PC-9 (cell line): ENCODE results near the gene KRT35. TPM values are rescaled to one million over a fixed set of nuclear protein-coding genes. Genes with fewer than 3 reads are reported as not detected.

Source experiments
- BruUV-seq: library from RNA; stranded (reverse); fragments of 400-500 nt; replicated peaks from 2 replicates; lab custom pipeline; 2021; lab: Mats Ljungman, UMichigan
- CTCF ChIA-PET: fragments of 300-600 bp; sonication (Branson Sonifier 250); formaldehyde crosslinking; loops from one replicate; lab custom pipeline; 2022; ENCODE audit warnings: antibody characterized with exemption; lab: Charles Lee
- POLR2A ChIA-PET: fragments of 300-600 bp; sonication (Branson Sonifier 250); formaldehyde crosslinking; loops from one replicate; lab custom pipeline; 2022; ENCODE audit warnings: antibody characterized with exemption; ENCODE audit not compliant: unreplicated experiment; lab: Charles Lee
- DNase-seq, 2 experiments: peaks; one replicate each; pipeline versions ENCODE4 v3.0.0 to v3.0.0-alpha.2; 2015 to 2022; ENCODE audit warnings: mixed read lengths in 1 of 2
- H2AFZ ChIP-seq: fragments of 200-600 bp; sonication (generic); 2 replicates; pipeline ENCODE4 v1.8.1; 2017; ENCODE audit warnings: antibody characterized with exemption
- H3F3A ChIP-seq: fragments of 200-600 bp; sonication (generic); 2 replicates; pipeline ENCODE4 v1.8.1; 2017; ENCODE audit warnings: antibody characterized with exemption, mild to moderate bottlenecking, low read depth; ENCODE audit not compliant: insufficient read depth
- H3K27ac ChIP-seq: fragments of 200-600 bp; sonication (generic); 2 replicates; pipeline ENCODE4 v1.6.1; 2016; ENCODE audit warnings: mixed run types
- H3K27me3 ChIP-seq: fragments of 200-600 bp; sonication (generic); 2 replicates; pipeline ENCODE4 v1.6.1; 2016; ENCODE audit warnings: low read depth, mixed run types; ENCODE audit not compliant: insufficient read depth
- H3K36me3 ChIP-seq: fragments of 200-600 bp; sonication (generic); 2 replicates; pipeline ENCODE4 v1.6.1; 2016; ENCODE audit warnings: low read depth, mixed run types
- H3K4me1 ChIP-seq: fragments of 200-600 bp; sonication (generic); replicated peaks from 2 replicates; pipeline ENCODE4 v1.6.1; 2016; ENCODE audit warnings: mixed run types; ENCODE audit not compliant: insufficient read depth
- H3K4me2 ChIP-seq: fragments of 200-600 bp; sonication (generic); 2 replicates; pipeline ENCODE4 v1.6.1; 2017; ENCODE audit warnings: mixed run types
- H3K4me3 ChIP-seq: fragments of 200-600 bp; sonication (generic); 2 replicates; pipeline ENCODE4 v1.6.1; 2016; ENCODE audit warnings: mixed run types
- H3K79me2 ChIP-seq: fragments of 200-600 bp; sonication (generic); 2 replicates; pipeline ENCODE4 v1.6.1; 2017; ENCODE audit warnings: low read depth, mixed run types
- H3K9me2 ChIP-seq: fragments of 200-600 bp; sonication (generic); 2 replicates; pipeline ENCODE4 v1.8.1; 2017; ENCODE audit warnings: mild to moderate bottlenecking; ENCODE audit not compliant: insufficient read depth
- H3K9me3 ChIP-seq: fragments of 200-600 bp; sonication (generic); 2 replicates; pipeline ENCODE4 v1.8.1; 2016; ENCODE audit warnings: low read depth; ENCODE audit not compliant: insufficient read depth
- H4K20me1 ChIP-seq: fragments of 200-600 bp; sonication (generic); 2 replicates; pipeline ENCODE4 v1.8.1; 2017; ENCODE audit not compliant: insufficient read depth
- CTCF ChIP-seq: fragments of 200-600 bp; sonication (generic); conservative IDR thresholded peaks from 2 replicates; pipeline ENCODE4 v1.6.1; 2017; ENCODE audit warnings: mixed run types, antibody characterized with exemption, mild to moderate bottlenecking, moderate library complexity
- EZH2 ChIP-seq: fragments of 200-600 bp; sonication (generic); IDR thresholded peaks from 2 replicates; pipeline ENCODE4 v1.8.0; 2017; ENCODE audit warnings: antibody characterized with exemption, low read depth
- intact Hi-C: fragments of 100-400 bp; cut with micrococcal nuclease; formaldehyde crosslinking; loops from one replicate; pipeline ENCODE4 v1.10.0; 2022; ENCODE audit not compliant: unreplicated experiment
- total RNA-seq: library from RNA; stranded (reverse); gene quantifications from 2 replicates; pipeline ENCODE4 v1.2.3, GENCODE V29; 2021

The KRT35 gene
- total RNA-seq, 1 experiment from 2014 or later: not detected

DNA sequence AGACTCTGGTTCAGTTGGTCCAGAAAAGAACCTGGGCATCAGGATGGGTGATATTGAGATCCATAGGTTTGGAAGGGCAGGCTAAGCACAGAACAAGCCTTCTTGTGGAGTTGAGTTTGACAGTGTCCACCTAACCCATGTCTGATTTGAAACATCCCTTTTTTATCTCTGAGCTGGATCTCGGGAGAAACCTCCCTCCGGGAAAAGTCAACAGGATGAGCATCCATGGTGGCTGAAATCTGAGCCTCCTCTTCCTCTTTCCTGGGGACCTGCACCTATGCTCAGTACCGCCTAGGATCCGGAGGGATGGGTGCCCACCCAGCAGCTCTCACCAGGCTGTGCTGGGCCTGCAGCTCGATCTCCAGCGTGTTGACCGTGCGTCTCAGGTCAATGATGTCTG lies 17.2 kb downstream of the KRT35 start:
- no peaks in the 10 kb centered on the region for H4K20me1 ChIP-seq
- CTCF ChIA-PET: interaction anchor here (0.6 to 0.7 kb wide), 2 partner anchors 62 to 132 kb away, joined by 3 to 14 read pairs; no protein-coding TSS in a partner anchor
- peaks cover 10% of the 10 kb centered on the region; the same call in 1 of the 2 replicates for H3F3A ChIP-seq
- H3K4me1 ChIP-seq: peaks cover 20% of the 10 kb centered on the region
- H2AFZ ChIP-seq: no peak overlapping the region
- H3K9me3 ChIP-seq: no peaks in the 10 kb centered on the region
- H3K4me2 ChIP-seq: 0 out of 2 replicates have a peak overlapping the region, but pooled peaks have one; percentile 39
- no peaks in the 10 kb centered on the region for H3K27me3 ChIP-seq
- H3K27ac ChIP-seq: no peak overlapping the region
- no TSS peak for BruUV-seq
- H3K36me3 ChIP-seq: no peaks in the 10 kb centered on the region
- H3K79me2 ChIP-seq: no peaks in the 10 kb centered on the region
- POLR2A ChIA-PET: interaction anchor here (0.5 kb wide), 1 partner anchor 608 kb away, joined by 4 read pairs; no protein-coding TSS in a partner anchor
- H3K9me2 ChIP-seq: no peaks in the 10 kb centered on the region
- intact Hi-C loops: no loop called here
- H3K4me3 ChIP-seq: no peak overlapping the region
- TF ChIP-seq CTCF: no peak
- no peak for DNase-seq

GRCh38 chr17:41462705-41463104 lies 18.2 kb downstream of the KRT35 start:
- no peaks in the 10 kb centered on the region for H4K20me1 ChIP-seq
- H2AFZ ChIP-seq: no peak overlapping the region
- H3K4me3 ChIP-seq: no peak overlapping the region
- H3K27ac ChIP-seq: no peak overlapping the region
- ChIA-PET POLR2A (no interaction called here), CTCF (no interaction called here)
- no peak overlapping the region for H3K4me2 ChIP-seq
- H3K79me2 ChIP-seq: no peaks in the 10 kb centered on the region
- peaks cover 20% of the 10 kb centered on the region for H3K4me1 ChIP-seq
- intact Hi-C loops: no loop called here
- peaks cover 10% of the 10 kb centered on the region; the same call in 1 of the 2 replicates for H3F3A ChIP-seq
- TF ChIP-seq EZH2: no peak
- TF ChIP-seq CTCF: no peak
- no peaks in the 10 kb centered on the region for H3K27me3 ChIP-seq
- BruUV-seq: no TSS peak
- no peaks in the 10 kb centered on the region; the same call in 1 of the 2 replicates for H3K9me2 ChIP-seq
- no peaks in the 10 kb centered on the region for H3K36me3 ChIP-seq
- no peak for DNase-seq
- H3K9me3 ChIP-seq: no peaks in the 10 kb centered on the region

DNA sequence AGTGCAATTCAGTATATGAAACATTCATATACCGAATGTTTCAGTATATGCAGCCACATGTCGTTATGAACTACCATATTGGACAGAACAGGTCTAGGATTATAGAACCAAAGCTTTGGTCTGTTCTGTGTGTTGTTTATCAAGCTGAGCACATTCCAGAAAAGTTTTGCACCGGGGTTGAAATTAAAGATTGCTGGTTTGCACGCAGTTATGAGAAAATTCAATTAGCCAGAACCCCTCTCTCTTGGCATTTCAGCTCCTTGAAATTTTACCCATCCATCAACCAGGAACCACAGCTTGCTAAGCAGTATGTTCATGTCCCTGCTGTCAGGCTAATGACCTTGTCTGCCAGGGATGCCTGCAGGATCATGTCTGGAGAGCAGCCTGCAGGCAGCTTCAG lies 23.3 kb downstream of the KRT35 start:
- H3F3A ChIP-seq: no peaks in the 10 kb centered on the region
- no peaks in the 10 kb centered on the region for H3K9me3 ChIP-seq
- no peaks in the 10 kb centered on the region for H3K79me2 ChIP-seq
- no peaks in the 10 kb centered on the region for H3K27me3 ChIP-seq
- no peaks in the 10 kb centered on the region for H4K20me1 ChIP-seq
- BruUV-seq: no TSS peak
- ChIA-PET CTCF (interaction anchor here (0.5 kb wide), 1 partner anchor 61 kb away, joined by 3 read pairs; no protein-coding TSS in a partner anchor), POLR2A (no interaction called here)
- no peak overlapping the region for H3K27ac ChIP-seq
- H3K4me2 ChIP-seq: no peak overlapping the region
- H3K36me3 ChIP-seq: no peaks in the 10 kb centered on the region
- no peak for TF ChIP-seq EZH2
- TF ChIP-seq CTCF: no peak
- H3K9me2 ChIP-seq: no peaks in the 10 kb centered on the region; the same call in 1 of the 2 replicates
- no peak for DNase-seq
- no peak overlapping the region for H2AFZ ChIP-seq
- no peak overlapping the region for H3K4me3 ChIP-seq
- no peaks in the 10 kb centered on the region for H3K4me1 ChIP-seq
- intact Hi-C loops: no loop called here
